HG03354 (cell line): ENCODE results near the gene CIROP.
A peak's percentile ranks its signal among the peaks of the same experiment; 100 is the strongest.

Experiments
- ATAC-seq: cut with Tn5 transposase; IDR thresholded peaks from one replicate; pipeline ENCODE4 v1.9.1; 2021; ENCODE audit warnings: mild to moderate bottlenecking; ENCODE audit not compliant: unreplicated experiment, poor library complexity, severe bottlenecking

The CIROP gene

GRCh38 chr14:23099212-23099861 is 5.5 kb downstream of the CIROP start:
- ATAC-seq = no peak

- no peak for ATAC-seq
Measured at GRCh38 chr14:23097786-23098185, 7.0 kb downstream of the CIROP start.

- peak; percentile 91 for ATAC-seq
Measured at GRCh38 chr14:23095196-23096108, 9.3 kb downstream of the CIROP start, which contains the start of gene C14orf119. TSS of gene C14orf119 (plus strand) at chr14:23095505. CDS start at chr14:23097659, 2,154 bp downstream.

GRCh38 chr14:23094666-23095195 is 10.1 kb downstream of the CIROP start, which contains the start of gene ACIN1:
TSS of gene ACIN1 (minus strand) at chr14:23095136. CDS start at chr14:23095112, 24 bp downstream.
- ATAC-seq = peak; percentile 41

GRCh38 chr14:23093991-23094665 is 10.7 kb downstream of the CIROP start:
- peak; percentile 42 for ATAC-seq

- ATAC-seq = no peak
Measured at GRCh38 chr14:23093526-23093925, 11.3 kb downstream of the CIROP start.

- no peak for ATAC-seq
Measured at GRCh38 chr14:23093104-23093503, 11.7 kb downstream of the CIROP start.

- ATAC-seq = no peak
Measured at GRCh38 chr14:23091294-23092225, 13.2 kb downstream of the CIROP start.

- ATAC-seq = no peak
Measured at GRCh38 chr14:23090254-23090636, 14.5 kb downstream of the CIROP start.

GRCh38 chr14:23089498-23090253 is 15.1 kb downstream of the CIROP start:
- ATAC-seq = no peak

- ATAC-seq = no peak
Measured at GRCh38 chr14:23086565-23086964, 18.2 kb downstream of the CIROP start.

GRCh38 chr14:23085458-23085857 is 19.3 kb downstream of the CIROP start:
- no peak for ATAC-seq

- no peak for ATAC-seq
Measured at GRCh38 chr14:23080474-23080873, 24.3 kb downstream of the CIROP start.

GRCh38 chr14:23079716-23080115 is 25.1 kb downstream of the CIROP start:
- ATAC-seq = no peak

- no peak for ATAC-seq
Measured at GRCh38 chr14:23078692-23079116, 26.1 kb downstream of the CIROP start.

- no peak for ATAC-seq
Measured at GRCh38 chr14:23077962-23078361, 26.8 kb downstream of the CIROP start.

- no peak for ATAC-seq
Measured at GRCh38 chr14:23076785-23077408, 27.9 kb downstream of the CIROP start.

- ATAC-seq = no peak
Measured at GRCh38 chr14:23074906-23075305, 29.9 kb downstream of the CIROP start.
